Measurements from ENCODE around the gene ZNF319.
"Not testable (repeated sequence)": the region's sequence is repeated elsewhere in the genome, so short reads cannot be mapped to it uniquely, and the experiment has no call there.

The ZNF319 gene

GRCh38 chr16:58011652-58012051, 11.2 kb upstream of the ZNF319 start:
- TF ChIP-seq, protein P1, sequence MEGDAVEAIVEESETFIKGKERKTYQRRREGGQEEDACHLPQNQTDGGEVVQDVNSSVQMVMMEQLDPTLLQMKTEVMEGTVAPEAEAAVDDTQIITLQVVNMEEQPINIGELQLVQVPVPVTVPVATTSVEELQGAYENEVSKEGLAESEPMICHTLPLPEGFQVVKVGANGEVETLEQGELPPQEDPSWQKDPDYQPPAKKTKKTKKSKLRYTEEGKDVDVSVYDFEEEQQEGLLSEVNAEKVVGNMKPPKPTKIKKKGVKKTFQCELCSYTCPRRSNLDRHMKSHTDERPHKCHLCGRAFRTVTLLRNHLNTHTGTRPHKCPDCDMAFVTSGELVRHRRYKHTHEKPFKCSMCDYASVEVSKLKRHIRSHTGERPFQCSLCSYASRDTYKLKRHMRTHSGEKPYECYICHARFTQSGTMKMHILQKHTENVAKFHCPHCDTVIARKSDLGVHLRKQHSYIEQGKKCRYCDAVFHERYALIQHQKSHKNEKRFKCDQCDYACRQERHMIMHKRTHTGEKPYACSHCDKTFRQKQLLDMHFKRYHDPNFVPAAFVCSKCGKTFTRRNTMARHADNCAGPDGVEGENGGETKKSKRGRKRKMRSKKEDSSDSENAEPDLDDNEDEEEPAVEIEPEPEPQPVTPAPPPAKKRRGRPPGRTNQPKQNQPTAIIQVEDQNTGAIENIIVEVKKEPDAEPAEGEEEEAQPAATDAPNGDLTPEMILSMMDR (IDR thresholded peaks at IDR 0.05; ENCODE audit: insufficient read depth, low read depth, low read length, missing control alignments) = no peak
- DNase-seq (ENCODE audit: low read depth) = no peak
- no peak overlapping the region for H3K4me3 ChIP-seq (ENCODE audit: low read depth, low read length)

DNA sequence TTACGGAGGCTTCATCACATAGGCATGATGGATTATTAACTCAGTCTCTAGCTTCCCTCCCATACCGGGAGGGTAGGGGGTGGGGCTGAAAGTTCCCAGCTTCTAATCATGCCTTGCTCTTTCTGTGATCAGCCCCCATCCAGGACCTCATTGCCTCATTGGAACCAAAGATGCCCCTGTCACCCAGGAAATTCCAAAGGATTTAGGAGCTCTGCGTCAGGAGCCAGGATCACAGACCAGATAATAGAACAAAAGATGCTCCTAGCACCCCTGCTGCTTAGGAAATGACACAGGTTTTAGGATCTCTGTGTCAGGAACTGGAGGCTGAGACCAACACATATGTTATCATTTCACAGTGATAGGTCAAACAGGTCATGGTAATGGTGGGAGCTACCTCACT, 10.4 kb upstream of the ZNF319 start:
- no peak overlapping the region for H3K4me3 ChIP-seq (ENCODE audit: low read depth, low read length)
- TF ChIP-seq, protein P1 (IDR thresholded peaks at IDR 0.05; ENCODE audit: insufficient read depth, low read depth, low read length, missing control alignments) = no peak
- no peak for DNase-seq (ENCODE audit: low read depth)

- TF ChIP-seq, protein P1 (IDR thresholded peaks at IDR 0.05; ENCODE audit: insufficient read depth, low read depth, low read length, missing control alignments) = no peak
- no peak for DNase-seq (ENCODE audit: low read depth)
- H3K4me3 ChIP-seq (ENCODE audit: low read depth, low read length) = no peak overlapping the region
Measured at GRCh38 chr16:58009856-58010416, 9.5 kb upstream of the ZNF319 start.

DNA sequence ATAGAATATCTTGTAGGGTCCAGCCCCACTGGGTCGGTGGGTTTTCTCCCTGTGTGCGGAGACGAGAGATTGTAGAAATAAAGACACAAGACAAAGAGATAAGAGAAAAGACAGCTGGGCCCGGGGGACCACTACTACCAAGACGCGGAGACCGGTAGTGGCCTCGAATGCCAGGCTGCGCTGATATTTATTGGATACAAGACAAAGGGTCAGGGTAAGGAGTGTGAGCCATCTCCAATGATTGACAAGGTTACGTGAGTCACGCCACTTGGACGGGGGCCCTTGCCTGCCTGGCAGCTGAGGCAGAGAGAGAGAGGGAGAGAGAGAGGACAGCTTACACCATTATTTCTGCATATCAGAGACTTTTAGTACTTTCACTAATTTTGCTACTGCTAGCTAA, 4.3 kb upstream of the ZNF319 start:
- not testable (repeated sequence) for H3K4me3 ChIP-seq (ENCODE audit: low read depth, low read length); DNase-seq (ENCODE audit: low read depth)

DNA sequence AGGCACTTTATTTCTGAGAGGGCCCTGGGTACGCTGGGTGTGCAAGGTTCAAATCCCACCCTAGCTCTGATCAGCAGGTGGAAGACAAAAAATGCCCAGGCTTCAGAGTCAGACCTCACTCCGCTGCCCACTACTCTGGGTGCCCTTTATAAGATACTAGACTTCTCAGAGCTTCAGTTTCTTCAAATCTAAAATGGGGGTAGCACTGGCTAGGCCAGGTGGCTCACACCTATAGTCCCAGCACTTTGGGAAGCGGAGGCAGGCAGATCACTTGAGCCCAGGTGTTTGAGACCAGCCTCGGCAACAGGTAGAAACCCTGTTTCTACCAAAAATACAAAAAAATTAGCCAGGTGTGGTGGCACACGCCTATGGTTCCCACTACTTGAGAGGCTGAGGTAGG, 2.5 kb upstream of the ZNF319 start:
- no peak overlapping the region for H3K4me3 ChIP-seq (ENCODE audit: low read depth, low read length)
- DNase-seq (ENCODE audit: low read depth) = no peak
- TF ChIP-seq, protein P1 (IDR thresholded peaks at IDR 0.05; ENCODE audit: insufficient read depth, low read depth, low read length, missing control alignments) = no peak

- TF ChIP-seq, protein P1 (IDR thresholded peaks at IDR 0.05; ENCODE audit: insufficient read depth, low read depth, low read length, missing control alignments) = no peak
- H3K4me3 ChIP-seq (ENCODE audit: low read depth, low read length) = no peak overlapping the region
- DNase-seq (ENCODE audit: low read depth) = no peak
Measured at GRCh38 chr16:58002416-58002800, 1.9 kb upstream of the ZNF319 start.

DNA sequence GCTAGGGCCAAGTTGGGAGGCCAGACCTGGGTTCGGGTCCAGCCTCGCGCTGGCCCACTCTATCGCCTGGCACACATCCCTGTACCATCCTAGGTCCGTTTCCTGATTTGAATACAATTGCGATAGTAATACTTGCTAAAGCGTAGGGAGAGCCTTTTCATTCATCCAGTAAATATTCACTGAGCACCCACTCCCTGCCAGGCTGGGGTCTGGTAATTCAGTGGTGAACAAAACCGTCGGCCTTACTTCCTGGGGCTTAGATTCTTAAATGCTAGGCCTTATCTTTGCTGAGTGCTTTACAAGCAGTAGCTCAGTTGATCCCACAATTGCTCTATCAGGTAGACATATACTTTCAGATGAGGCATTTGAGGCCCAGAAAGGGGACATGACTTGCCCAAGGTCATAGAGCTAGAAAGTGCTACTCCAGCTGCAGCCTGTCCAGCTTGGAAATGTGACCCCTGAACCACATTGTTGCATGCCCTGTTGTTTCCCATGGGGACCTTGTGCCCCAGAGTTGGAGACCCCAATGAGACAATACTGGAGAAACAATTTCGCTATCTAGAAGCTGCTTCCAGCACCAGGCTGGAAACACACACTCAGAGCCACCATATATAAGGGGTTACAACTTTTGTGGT, 1.4 kb upstream of the ZNF319 start:
- TF ChIP-seq, protein P1 (IDR thresholded peaks at IDR 0.05; ENCODE audit: insufficient read depth, low read depth, low read length, missing control alignments) = no peak
- peak overlapping the region; percentile 96 for H3K4me3 ChIP-seq (ENCODE audit: low read depth, low read length)
- DNase-seq (ENCODE audit: low read depth) = no peak
